Testis (tissue), 3 donors: Measurements from ENCODE around the gene SCRT2. TPM values are rescaled to one million over a fixed set of nuclear protein-coding genes. Genes with fewer than 3 reads are reported as not detected.

Experiments used
- DNase-seq: peaks from one replicate; pipeline ENCODE4 v3.0.0-alpha.2; 2019
- H3K27ac ChIP-seq, 2 donors: fragments of 200-600 bp; sonication (generic); one replicate each; pipeline ENCODE4 v1.5.1; 2019
- H3K27me3 ChIP-seq: fragments of 200-600 bp; sonication (generic); one replicate; pipeline ENCODE4 v1.5.1; 2019
- H3K36me3 ChIP-seq: fragments of 200-600 bp; sonication (generic); one replicate; pipeline ENCODE4 v1.5.1; 2017; ENCODE audit warnings: low read depth; ENCODE audit errors: missing control alignments
- H3K4me1 ChIP-seq: fragments of 200-600 bp; sonication (generic); one replicate; pipeline ENCODE4 v1.5.1; 2019
- H3K4me3 ChIP-seq, 2 donors: fragments of 200-600 bp; sonication (generic); one replicate each; pipeline ENCODE4 v1.5.1; 2017 to 2019
- H3K9me3 ChIP-seq: fragments of 200-600 bp; sonication (generic); one replicate; pipeline ENCODE4 v1.5.1; 2017
- POLR2A ChIP-seq: fragments of 450-650 bp; IDR thresholded peaks from one replicate; pipeline ENCODE4 v1.6.1; 2017; ENCODE audit warnings: antibody characterized with exemption, mild to moderate bottlenecking, moderate library complexity
- WGBS, 2 donors: methylation state at CpG; one replicate each; pipeline ENCODE4 v1.1.5; 2018; 5-methylcytosine and 5-hydroxymethylcytosine counted together
- intact Hi-C: fragments of 100-400 bp; cut with DNase I; formaldehyde crosslinking; loops from one replicate; pipeline ENCODE4 v1.15.1; 2023; ENCODE audit warnings: low total_unique reads
- polyA plus RNA-seq: library from polyadenylated mRNA; stranded (reverse); fragments of 350-450 nt; fragmentation: Illumina TruSeq; extraction: RNeasy Lipid Tissue Mini Kit (QIAGEN cat#74804); gene quantifications from one replicate; pipeline ENCODE4 v1.2.3, GENCODE V29; 2014; ENCODE audit warnings: low read depth, low replicate concordance; ENCODE audit not compliant: insufficient read depth
- total RNA-seq, 2 donors: library from RNA; depleted of rRNA; stranded (reverse); fragments of >200 nt; gene quantifications; one replicate each; pipeline ENCODE4 v1.2.3, GENCODE V29; 2016
- TF ChIP-seq, protein P1 (sequence below), 3 experiments: fragments of 450-650 bp in 2 of 3; fragments of 200-600 bp in 1 of 3; sonication (generic) in 1 of 3; IDR thresholded peaks; one replicate each; pipeline ENCODE4 v1.5.1; 2016 to 2019; ENCODE audit warnings: antibody characterized with exemption in 3 of 3, mild to moderate bottlenecking in 2 of 3, moderate library complexity in 1 of 3

The SCRT2 gene
- total and polyA plus RNA-seq, 3 donors from 2014 or later: 0.13 to 0.39 (median 0.19) TPM

GRCh38 chr20:634148-634925 is 41.3 kb downstream of the SCRT2 start:
- TF ChIP-seq, protein P1, sequence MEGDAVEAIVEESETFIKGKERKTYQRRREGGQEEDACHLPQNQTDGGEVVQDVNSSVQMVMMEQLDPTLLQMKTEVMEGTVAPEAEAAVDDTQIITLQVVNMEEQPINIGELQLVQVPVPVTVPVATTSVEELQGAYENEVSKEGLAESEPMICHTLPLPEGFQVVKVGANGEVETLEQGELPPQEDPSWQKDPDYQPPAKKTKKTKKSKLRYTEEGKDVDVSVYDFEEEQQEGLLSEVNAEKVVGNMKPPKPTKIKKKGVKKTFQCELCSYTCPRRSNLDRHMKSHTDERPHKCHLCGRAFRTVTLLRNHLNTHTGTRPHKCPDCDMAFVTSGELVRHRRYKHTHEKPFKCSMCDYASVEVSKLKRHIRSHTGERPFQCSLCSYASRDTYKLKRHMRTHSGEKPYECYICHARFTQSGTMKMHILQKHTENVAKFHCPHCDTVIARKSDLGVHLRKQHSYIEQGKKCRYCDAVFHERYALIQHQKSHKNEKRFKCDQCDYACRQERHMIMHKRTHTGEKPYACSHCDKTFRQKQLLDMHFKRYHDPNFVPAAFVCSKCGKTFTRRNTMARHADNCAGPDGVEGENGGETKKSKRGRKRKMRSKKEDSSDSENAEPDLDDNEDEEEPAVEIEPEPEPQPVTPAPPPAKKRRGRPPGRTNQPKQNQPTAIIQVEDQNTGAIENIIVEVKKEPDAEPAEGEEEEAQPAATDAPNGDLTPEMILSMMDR (IDR thresholded peaks at IDR 0.05): no peak
- no peak for TF ChIP-seq POLR2A
- Histone ChIP-seq H3K9me3 (no peaks in the 10 kb centered on the region), H3K36me3 (no peaks in the 10 kb centered on the region), H3K27ac (no peak overlapping the region), H3K27me3 (no peaks in the 10 kb centered on the region), H3K4me1 (no peaks in the 10 kb centered on the region), H3K4me3 (no peak overlapping the region)
- WGBS, 2 donors: 76 to 80% methylated on average over 14 of the region's 14 CpGs
- intact Hi-C loops: no loop called here
- no peak for DNase-seq

DNA sequence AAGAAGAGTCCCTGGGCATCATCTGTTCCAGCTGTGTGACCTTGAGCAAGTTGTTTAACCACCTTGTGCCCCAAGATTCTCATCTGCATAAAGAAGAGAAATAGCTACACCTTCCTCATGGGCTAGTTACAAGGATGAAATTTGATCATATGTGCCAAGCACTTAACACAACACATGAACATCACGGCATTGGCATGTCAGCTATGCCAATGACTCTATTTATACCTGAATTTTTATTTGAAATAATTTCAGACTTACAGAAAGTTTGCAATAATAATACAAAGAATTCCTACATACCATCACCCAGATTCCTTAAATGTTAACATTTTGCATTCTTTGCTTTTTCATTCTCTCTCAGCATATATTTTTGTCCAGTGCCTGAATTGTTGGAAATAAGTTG is 44.5 kb downstream of the SCRT2 start:
- no peaks in the 10 kb centered on the region for H3K4me1 ChIP-seq
- H3K9me3 ChIP-seq: no peaks in the 10 kb centered on the region
- H3K36me3 ChIP-seq: no peaks in the 10 kb centered on the region
- no peak overlapping the region for H3K27ac ChIP-seq
- WGBS, 2 donors: 93 to 94% methylated on average over 1 of the region's 1 CpG
- no peak overlapping the region for H3K4me3 ChIP-seq
- H3K27me3 ChIP-seq: no peaks in the 10 kb centered on the region
- DNase-seq: no peak
- TF ChIP-seq, protein P1 (IDR thresholded peaks at IDR 0.05): no peak
- TF ChIP-seq POLR2A: no peak
- intact Hi-C loops: no loop called here

DNA sequence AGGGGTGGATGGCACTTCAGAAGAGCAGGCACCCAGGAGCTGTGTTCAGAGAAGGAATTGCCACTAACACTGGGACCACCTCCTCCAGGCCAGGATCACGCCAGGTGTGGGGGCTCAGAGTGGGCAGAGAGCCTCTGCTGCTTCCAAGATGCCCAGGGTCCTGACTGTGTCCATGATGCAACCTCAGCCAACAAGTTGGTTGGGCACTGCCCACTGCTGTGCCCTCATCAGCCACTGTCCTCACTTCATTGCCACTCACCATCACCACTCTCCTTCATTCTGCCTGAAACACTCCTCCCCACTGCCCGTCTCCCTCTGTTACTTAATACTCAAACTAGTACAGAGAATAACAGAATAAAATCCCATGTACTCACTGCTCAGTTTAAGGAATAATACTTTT is 49.0 kb downstream of the SCRT2 start:
- 90 to 96% methylated on average over 2 of the region's 2 CpGs for whole genome bisulfite sequencing, 2 donors
- DNase-seq: no peak
- no peaks in the 10 kb centered on the region for H3K9me3 ChIP-seq
- H3K27me3 ChIP-seq: no peaks in the 10 kb centered on the region
- H3K4me3 ChIP-seq: no peak overlapping the region
- TF ChIP-seq POLR2A: no peak
- TF ChIP-seq, protein P1 (IDR thresholded peaks at IDR 0.05): no peak
- no peaks in the 10 kb centered on the region for H3K4me1 ChIP-seq
- intact Hi-C loops: no loop called here
- H3K36me3 ChIP-seq: no peaks in the 10 kb centered on the region
- H3K27ac ChIP-seq: no peak overlapping the region

DNA sequence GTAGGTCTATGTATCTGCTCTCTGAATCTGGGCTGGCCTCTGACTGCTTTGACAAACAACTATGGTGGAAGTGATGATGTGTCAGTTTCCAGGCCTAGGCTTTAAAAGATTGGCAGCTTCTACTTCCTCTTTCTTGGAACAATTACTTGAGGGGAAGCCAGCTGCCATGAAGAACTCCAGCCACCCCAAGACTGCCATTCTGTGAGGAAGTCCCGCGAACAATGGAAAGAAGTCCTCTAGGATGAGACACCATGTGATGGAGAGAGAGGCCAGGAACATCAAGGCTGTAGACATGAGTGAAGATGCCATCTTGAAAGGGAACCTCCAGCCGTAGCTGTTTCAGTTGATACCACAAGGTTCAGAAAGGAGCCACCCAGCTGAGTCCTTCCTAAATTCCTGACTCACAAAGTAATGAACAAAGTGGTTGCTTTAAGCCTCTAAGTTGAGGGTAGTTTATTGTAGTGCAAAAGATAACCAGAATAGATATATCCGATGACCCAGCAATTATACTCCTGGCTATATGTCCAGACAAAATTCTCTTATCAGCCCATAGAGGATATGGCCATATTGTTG is 50.2 kb downstream of the SCRT2 start:
- no peaks in the 10 kb centered on the region for H3K4me1 ChIP-seq
- intact Hi-C loops: no loop called here
- no peaks in the 10 kb centered on the region for H3K27me3 ChIP-seq

More for the DNA sequence above, 50.2 kb downstream of the SCRT2 start:
- WGBS, 2 donors: 91 to 97% methylated on average over 4 of the region's 4 CpGs
- no peak overlapping the region for H3K27ac ChIP-seq
- TF ChIP-seq, protein P1 (IDR thresholded peaks at IDR 0.05): no peak
- no peak for DNase-seq
- H3K36me3 ChIP-seq: no peaks in the 10 kb centered on the region
- H3K9me3 ChIP-seq: no peaks in the 10 kb centered on the region
- H3K4me3 ChIP-seq: no peak overlapping the region
